Astrocyte (in vitro differentiated cells and primary cell): ENCODE results near the gene CPXM1.

ENCODE experiments used
- EZH2 ChIP-seq: IDR thresholded peaks from 2 replicates; pipeline ENCODE4 v1.6.1; 2012; ENCODE audit warnings: mild to moderate bottlenecking, low read length, inconsistent platforms; ENCODE audit not compliant: insufficient read depth
- TF ChIP-seq, protein P1 (sequence below): IDR thresholded peaks from 2 replicates; pipeline ENCODE4 v1.5.1; 2011; ENCODE audit warnings: low read depth, mild to moderate bottlenecking, inconsistent platforms, low read length, moderate library complexity; ENCODE audit not compliant: insufficient read depth

DNA sequence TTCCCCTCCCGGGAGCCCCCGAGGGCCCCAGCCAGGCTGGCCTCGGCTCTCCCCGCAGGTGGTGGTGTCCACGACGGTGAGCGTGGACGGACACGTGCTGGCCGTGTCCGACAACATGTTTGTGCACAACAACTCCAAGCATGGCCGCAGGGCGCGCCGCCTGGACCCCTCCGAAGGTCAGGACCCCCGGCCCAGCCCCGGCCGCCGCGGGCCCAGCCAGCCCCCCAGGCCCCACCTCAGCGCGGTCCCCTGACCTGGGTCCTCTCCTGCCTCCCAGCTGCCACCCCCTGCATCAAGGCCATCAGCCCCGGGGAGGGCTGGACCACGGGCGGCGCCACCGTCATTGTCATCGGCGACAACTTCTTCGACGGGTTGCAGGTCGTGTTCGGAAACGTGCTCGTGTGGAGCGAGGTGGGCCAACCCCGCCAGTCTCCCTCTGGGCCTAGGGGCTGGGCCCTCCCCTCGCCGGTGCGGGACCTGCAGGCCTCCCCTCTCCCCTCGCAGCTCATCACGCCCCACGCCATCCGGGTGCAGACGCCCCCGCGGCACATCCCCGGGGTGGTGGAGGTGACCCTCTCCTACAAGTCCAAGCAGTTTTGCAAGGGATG lies 51.0 kb downstream of the CPXM1 start:
- TF ChIP-seq, protein P1, sequence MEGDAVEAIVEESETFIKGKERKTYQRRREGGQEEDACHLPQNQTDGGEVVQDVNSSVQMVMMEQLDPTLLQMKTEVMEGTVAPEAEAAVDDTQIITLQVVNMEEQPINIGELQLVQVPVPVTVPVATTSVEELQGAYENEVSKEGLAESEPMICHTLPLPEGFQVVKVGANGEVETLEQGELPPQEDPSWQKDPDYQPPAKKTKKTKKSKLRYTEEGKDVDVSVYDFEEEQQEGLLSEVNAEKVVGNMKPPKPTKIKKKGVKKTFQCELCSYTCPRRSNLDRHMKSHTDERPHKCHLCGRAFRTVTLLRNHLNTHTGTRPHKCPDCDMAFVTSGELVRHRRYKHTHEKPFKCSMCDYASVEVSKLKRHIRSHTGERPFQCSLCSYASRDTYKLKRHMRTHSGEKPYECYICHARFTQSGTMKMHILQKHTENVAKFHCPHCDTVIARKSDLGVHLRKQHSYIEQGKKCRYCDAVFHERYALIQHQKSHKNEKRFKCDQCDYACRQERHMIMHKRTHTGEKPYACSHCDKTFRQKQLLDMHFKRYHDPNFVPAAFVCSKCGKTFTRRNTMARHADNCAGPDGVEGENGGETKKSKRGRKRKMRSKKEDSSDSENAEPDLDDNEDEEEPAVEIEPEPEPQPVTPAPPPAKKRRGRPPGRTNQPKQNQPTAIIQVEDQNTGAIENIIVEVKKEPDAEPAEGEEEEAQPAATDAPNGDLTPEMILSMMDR, result no peak
- TF ChIP-seq EZH2, result peak; percentile 13
